GM12874 (cell line): ENCODE results near the gene SLC9B2.

Source experiments
- TF ChIP-seq, protein P1 (sequence below): IDR thresholded peaks from 2 replicates; pipeline ENCODE4 v1.5.1; 2011; ENCODE audit warnings: low read depth, mild to moderate bottlenecking, control low read depth, low read length, moderate library complexity; ENCODE audit not compliant: insufficient read depth

SLC9B2 gene

DNA sequence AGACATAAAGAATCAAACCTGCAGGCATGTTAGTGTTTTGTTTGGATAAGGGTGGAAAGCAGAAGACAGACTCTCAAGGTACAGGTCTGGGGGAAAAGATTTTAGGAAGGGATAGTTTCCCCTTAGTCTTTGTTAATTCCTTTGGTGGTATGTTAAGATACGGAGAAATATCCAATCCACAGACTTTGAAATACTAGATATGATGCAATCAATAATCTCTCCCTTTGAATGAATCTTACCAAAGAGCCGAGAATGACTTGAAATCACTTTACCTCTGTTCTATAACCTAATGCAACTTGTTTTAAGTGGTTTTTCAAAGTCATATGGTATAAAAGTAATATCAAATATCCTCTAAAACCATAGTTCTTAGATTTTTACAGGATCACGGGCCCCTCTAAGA lies 28.3 kb upstream of the SLC9B2 start:
- TF ChIP-seq, protein P1, sequence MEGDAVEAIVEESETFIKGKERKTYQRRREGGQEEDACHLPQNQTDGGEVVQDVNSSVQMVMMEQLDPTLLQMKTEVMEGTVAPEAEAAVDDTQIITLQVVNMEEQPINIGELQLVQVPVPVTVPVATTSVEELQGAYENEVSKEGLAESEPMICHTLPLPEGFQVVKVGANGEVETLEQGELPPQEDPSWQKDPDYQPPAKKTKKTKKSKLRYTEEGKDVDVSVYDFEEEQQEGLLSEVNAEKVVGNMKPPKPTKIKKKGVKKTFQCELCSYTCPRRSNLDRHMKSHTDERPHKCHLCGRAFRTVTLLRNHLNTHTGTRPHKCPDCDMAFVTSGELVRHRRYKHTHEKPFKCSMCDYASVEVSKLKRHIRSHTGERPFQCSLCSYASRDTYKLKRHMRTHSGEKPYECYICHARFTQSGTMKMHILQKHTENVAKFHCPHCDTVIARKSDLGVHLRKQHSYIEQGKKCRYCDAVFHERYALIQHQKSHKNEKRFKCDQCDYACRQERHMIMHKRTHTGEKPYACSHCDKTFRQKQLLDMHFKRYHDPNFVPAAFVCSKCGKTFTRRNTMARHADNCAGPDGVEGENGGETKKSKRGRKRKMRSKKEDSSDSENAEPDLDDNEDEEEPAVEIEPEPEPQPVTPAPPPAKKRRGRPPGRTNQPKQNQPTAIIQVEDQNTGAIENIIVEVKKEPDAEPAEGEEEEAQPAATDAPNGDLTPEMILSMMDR, result no peak

DNA sequence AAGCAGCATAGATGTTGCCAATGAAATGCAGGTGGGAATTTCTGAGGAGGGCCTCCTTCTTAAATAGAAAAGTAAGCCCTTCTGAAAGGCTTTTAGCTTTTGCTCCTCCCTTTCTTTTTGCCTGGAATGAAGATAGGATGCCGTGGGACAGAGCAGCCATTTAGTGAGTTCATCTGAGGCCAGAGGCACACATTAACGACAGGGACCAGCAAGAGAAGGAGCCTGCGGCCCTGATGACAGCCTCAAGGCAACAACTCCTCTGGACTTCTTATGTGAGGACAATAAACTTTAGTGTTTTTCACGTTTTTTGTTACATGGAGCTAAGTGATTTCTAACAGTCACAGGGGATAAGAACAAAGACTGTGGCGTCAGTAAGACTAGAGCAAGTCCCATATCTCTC lies 24.1 kb upstream of the SLC9B2 start:
- TF ChIP-seq, protein P1, result no peak

DNA sequence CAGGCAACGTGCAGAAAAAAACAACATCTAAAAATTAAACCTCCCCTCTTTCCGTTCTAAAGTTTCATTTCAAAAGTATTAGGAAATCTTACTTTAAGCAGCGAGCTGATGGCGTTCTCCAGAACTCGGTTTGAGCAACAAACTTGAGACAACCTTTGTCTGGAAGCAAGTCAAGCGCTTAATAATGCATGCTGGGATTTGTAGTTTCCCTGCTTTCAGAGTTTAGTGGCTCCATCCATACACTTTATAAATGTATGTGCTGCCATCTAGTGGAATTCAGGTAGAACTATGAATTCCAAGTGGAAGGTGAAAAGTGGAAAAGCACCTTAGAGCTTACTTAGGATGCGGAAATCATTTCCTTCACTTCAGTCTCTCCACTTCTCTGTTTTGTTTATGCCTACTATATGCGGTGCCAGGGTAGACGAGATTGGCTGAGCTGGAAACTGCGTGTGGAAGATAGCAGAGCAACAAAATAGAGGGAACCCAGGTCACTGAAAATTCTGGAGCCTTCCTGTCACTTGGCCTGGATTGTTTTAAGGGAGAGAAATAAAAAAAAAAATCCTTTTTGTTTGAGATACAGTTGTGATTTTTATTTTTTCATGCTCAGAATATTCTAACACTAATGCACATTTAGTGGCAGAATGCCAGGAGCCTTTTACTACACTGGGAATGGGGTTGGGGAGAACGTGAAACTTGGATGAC lies 23.3 kb upstream of the SLC9B2 start, which contains the start of gene BDH2:
Gene BDH2, minus strand, starts transcription at position 144 of the 702 bp plus-strand sequence. CDS start 3,580 bp downstream, outside the sequence.
- TF ChIP-seq, protein P1, result peak; percentile 39; the same call in 1 of the 2 replicates

DNA sequence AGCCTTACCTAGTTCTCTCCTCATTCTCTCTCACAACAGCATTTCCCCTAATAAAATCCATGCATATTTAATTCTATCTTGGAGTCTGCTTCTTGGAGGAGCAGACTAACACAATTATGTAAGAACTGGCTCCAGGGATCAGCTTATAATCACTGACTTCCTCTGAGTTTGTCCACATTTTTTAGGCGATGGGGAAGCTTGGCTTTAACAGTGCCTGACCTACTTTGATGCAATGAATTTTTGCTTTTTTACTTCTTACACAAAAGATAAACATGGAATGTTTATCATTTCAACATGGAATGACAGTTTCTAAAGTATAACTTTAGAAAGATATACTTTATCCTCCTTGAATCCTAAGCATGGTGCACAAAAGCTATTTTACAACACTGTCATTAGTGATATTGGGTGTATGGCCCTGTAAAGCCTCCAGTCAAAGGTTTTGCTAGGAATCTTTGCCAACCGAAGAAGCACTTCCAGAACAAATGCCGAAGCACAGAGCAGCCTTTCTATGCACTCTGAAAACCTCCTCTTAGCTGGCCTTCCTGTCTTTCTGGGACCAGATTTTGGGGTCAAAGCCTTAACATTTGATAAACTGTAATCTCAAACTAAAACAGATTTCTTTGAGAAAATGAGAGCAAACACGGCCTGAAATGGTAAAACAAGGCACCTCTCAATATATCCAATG lies 22.3 kb upstream of the SLC9B2 start:
- TF ChIP-seq, protein P1, result no peak

DNA sequence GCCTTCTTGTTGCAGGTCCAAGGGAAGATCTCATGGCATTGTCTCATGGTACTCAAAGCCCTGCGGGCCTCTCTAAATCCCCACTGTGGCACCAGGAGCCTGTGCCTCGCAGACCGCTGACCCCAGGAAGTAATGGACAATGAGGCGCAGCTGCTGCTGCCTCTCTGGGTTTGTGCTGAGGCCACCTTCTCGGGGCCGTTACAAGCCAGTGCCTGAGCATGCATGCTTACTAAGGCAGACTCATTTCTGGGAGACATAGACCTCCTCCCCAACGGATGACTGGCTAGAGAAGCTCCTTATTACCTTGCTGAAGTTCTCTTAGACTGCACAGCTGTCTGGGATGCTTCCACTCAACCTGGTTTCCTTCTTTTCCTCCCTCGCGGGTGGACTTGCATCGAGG lies 21.8 kb upstream of the SLC9B2 start:
- TF ChIP-seq, protein P1, result no peak

DNA sequence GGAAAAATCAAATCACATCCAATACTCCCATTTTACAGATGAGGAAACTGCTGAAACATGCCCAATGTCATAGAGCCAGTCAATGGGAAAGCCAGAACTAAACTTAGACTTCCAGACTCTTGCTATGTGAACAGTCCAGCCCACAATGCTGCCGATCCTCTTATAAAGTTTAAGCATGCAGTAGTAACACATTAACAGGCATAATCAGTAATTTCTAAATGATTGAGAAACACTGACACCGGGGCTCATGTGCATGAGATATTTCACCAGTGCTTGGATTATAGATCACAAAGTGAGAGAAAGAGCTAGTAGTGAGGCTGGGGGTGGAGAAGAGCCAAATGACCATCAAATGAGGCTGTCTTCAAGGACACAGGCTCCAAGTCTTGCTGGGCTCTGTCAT lies 20.6 kb upstream of the SLC9B2 start:
- TF ChIP-seq, protein P1, result no peak

DNA sequence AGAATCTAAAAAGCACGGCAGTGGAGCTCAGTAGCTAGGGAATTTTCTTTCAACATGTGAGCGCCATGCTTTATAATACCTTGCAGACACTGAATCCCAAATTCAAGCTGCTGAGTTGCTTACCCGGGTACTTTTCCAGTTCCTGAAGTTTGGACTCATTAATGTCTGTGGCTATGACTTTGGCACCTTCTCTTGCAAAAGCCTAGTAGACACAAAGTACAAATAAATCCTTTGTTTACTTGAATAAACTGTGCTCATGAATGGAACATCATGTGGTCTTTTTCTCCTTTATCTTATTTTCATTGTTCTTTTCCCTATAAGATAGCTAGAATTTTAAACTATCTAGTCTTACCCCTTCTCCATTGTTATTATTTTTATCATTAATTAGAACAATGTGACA lies 18.5 kb upstream of the SLC9B2 start:
- TF ChIP-seq, protein P1, result no peak
